K562 (cell line): ENCODE results near the gene HS3ST1. TPM values are rescaled to one million over a fixed set of nuclear protein-coding genes. Genes with fewer than 3 reads are reported as not detected.

Experiments
- ATAC-seq: fragments of 200-7000 bp; cut with Tn5 transposase; 3 replicates; pipeline ENCODE4 v1.9.1; 2020; ENCODE audit warnings: moderate library complexity
- BruUV-seq: library from RNA; stranded (reverse); fragments of 400-500 nt; replicated peaks from 2 replicates; lab custom pipeline; 2021; lab: Mats Ljungman, UMichigan
- CTCF ChIA-PET: fragments of 300-600 bp; formaldehyde crosslinking; extraction: SDS; loops from one replicate; lab custom pipeline; 2021; ENCODE audit warnings: low intra/inter-chr PET ratio; lab: Yijun Ruan, JAX
- POLR2A ChIA-PET: fragments of 300-600, 350-650 bp; sonication (Branson Sonifier 250); formaldehyde crosslinking; extraction: SDS; loops from one replicate; lab custom pipeline; 2021; ENCODE audit warnings: antibody characterized with exemption, inconsistent platforms; lab: Yijun Ruan, JAX
- DNase-seq, 4 experiments: peaks; one replicate each; pipeline versions ENCODE4 v3.0.0 to v3.0.0-alpha.2; 2011 to 2018; ENCODE audit warnings: low spot score in 3 of 4, mixed read lengths in 3 of 4; ENCODE audit errors: extremely low read depth in 1 of 4
- FAIRE-seq: peaks from 2 replicates; lab custom pipeline; 2011; peaks lifted over from hg19 to GRCh38; lab: Jason Lieb, UNC
- H2AFZ ChIP-seq: 2 replicates; pipeline ENCODE4 v1.6.0; 2011; ENCODE audit warnings: low read depth, low read length, control low read depth, inconsistent platforms
- H3K27ac ChIP-seq: fragments of 200-600 bp; 3 replicates; pipeline ENCODE4 v1.8.0; 2011; ENCODE audit warnings: low read depth, mild to moderate bottlenecking, control low read depth, inconsistent platforms, low read length, moderate library complexity, mixed read lengths; ENCODE audit errors: extremely low read depth
- H3K27me3 ChIP-seq, 2 experiments: fragments of 300-600 bp in 1 of 2; 2 replicates in 1 of 2; 3 replicates in 1 of 2; pipeline versions ENCODE4 v1.6.0 to v1.8.0; 2011; ENCODE audit warnings: inconsistent platforms in 2 of 2, low read length in 2 of 2, mild to moderate bottlenecking in 1 of 2, mixed read lengths in 1 of 2, moderate library complexity in 1 of 2; ENCODE audit not compliant: control insufficient read depth in 2 of 2, insufficient read depth in 2 of 2
- H3K36me3 ChIP-seq: fragments of 300-600 bp; 3 replicates; pipeline ENCODE4 v1.8.0; 2011; ENCODE audit warnings: mild to moderate bottlenecking, low read length, inconsistent platforms; ENCODE audit not compliant: control insufficient read depth, insufficient read depth
- H3K4me1 ChIP-seq, 2 experiments: fragments of 200-600 bp in 1 of 2; replicated peaks in 1 of 2; 2 replicates in 1 of 2; 3 replicates in 1 of 2; pipeline versions ENCODE4 v1.5.1 to v1.8.0; 2011; ENCODE audit warnings: inconsistent platforms in 2 of 2, low read length in 2 of 2, mild to moderate bottlenecking in 1 of 2, mixed read lengths in 1 of 2, moderate library complexity in 1 of 2; ENCODE audit not compliant: control insufficient read depth in 2 of 2, insufficient read depth in 2 of 2
- H3K4me2 ChIP-seq: 2 replicates; pipeline ENCODE4 v1.6.1; 2011; ENCODE audit warnings: low read length, control low read depth, inconsistent platforms, mixed read lengths; ENCODE audit not compliant: insufficient read depth
- H3K4me3 ChIP-seq: fragments of 200-600 bp; sonication (generic), shearing (Covaris generic); 2 replicates; pipeline ENCODE4 v1.5.1; 2016; ENCODE audit warnings: control low read depth, inconsistent platforms
- H3K79me2 ChIP-seq: fragments of 200-600 bp; 3 replicates; pipeline ENCODE4 v1.8.0; 2011; ENCODE audit warnings: low read length, inconsistent platforms; ENCODE audit not compliant: control insufficient read depth, insufficient read depth
- H3K9ac ChIP-seq, 2 experiments: 2 replicates each; pipeline versions ENCODE4 v1.6.0 to v1.6.1; 2011; ENCODE audit warnings: low read depth in 2 of 2, low read length in 2 of 2, control low read depth in 1 of 2, inconsistent platforms in 1 of 2, mild to moderate bottlenecking in 1 of 2, mixed read lengths in 1 of 2; ENCODE audit not compliant: insufficient read depth in 1 of 2
- H3K9me1 ChIP-seq: one replicate; pipeline ENCODE4 v1.6.0; 2011; ENCODE audit warnings: inconsistent platforms, mild to moderate bottlenecking, low read length, moderate library complexity; ENCODE audit not compliant: control insufficient read depth, insufficient read depth
- H3K9me3 ChIP-seq: replicated peaks from 2 replicates; pipeline ENCODE4 v1.5.1; 2011; ENCODE audit warnings: low read depth, low read length, inconsistent platforms; ENCODE audit not compliant: control insufficient read depth, insufficient read depth
- H4K20me1 ChIP-seq: replicated peaks from 2 replicates; pipeline ENCODE4 v1.6.1; 2011; ENCODE audit warnings: low read length, inconsistent platforms, mixed read lengths; ENCODE audit not compliant: control insufficient read depth, insufficient read depth
- PHF21A ChIP-seq: fragments of 450-650 bp; IDR thresholded peaks from 2 replicates; pipeline ENCODE4 v1.6.1; 2017; ENCODE audit warnings: low read depth, borderline replicate concordance
- PKNOX1 ChIP-seq: fragments of 450-650 bp; IDR thresholded peaks from 2 replicates; pipeline ENCODE4 v1.6.1; 2016
- SMAD4 ChIP-seq: fragments of 250-450 bp; sonication (Bioruptor Pico); conservative IDR thresholded peaks from 2 replicates; pipeline ENCODE4 v1.8.0; 2021; ENCODE audit warnings: inconsistent platforms, mild to moderate bottlenecking, moderate library complexity
- TSHZ1 ChIP-seq: fragments of 250-450 bp; sonication (Bioruptor Pico); IDR thresholded peaks from 2 replicates; pipeline ENCODE4 v1.4.0; 2020; ENCODE audit warnings: mild to moderate bottlenecking, moderate library complexity
- ZNF253 ChIP-seq: fragments of 250-450 bp; sonication (Bioruptor Pico); conservative IDR thresholded peaks from 2 replicates; pipeline ENCODE4 v1.6.1; 2021; ENCODE audit warnings: mild to moderate bottlenecking
- ZNF436 ChIP-seq: fragments of 250-450, 450-650 bp; sonication (Bioruptor Pico); formaldehyde crosslinking; IDR thresholded peaks from 2 replicates; pipeline ENCODE4 v1.7.0; 2020; ENCODE audit warnings: mild to moderate bottlenecking
- WGBS: fragments of 100-300 bp; shearing (Covaris generic); methylation state at CpG from one replicate; pipeline ENCODE4 v1.1.6; 2016; ENCODE audit warnings: low coverage, mixed read lengths; ENCODE audit not compliant: insufficient coverage; ENCODE audit errors: missing lambda C conversion rate; 5-methylcytosine and 5-hydroxymethylcytosine counted together
- in situ Hi-C: fragments of 300-500 bp; cut with MboI; formaldehyde crosslinking; loops from 4 replicates; pipeline ENCODE4 v1.15.0; 2018; ENCODE audit warnings: inconsistent platforms, mixed read lengths
- intact Hi-C: fragments of 100-400 bp; cut with micrococcal nuclease; formaldehyde crosslinking; loops from 2 replicates; pipeline ENCODE4 v1.14.2; 2022
- polyA plus RNA-seq, 8 experiments: library from polyadenylated mRNA; depleted of rRNA in 4 of 8; stranded (reverse) in 5 of 8; unstranded in 3 of 8; fragments of >200 nt; fragmentation: Nextera tagmentation in 2 of 8; fragmentation: Illumina TruSeq in 1 of 8; extraction: Ambion mirVana in 2 of 8; extraction: Trizol in 1 of 8; gene quantifications; 2 replicates each; pipeline versions ENCODE4 v1.2.1 to v1.2.3, GENCODE V29; 2011 to 2014; ENCODE audit warnings: inconsistent platforms in 1 of 8, missing spikeins in 1 of 8
- total RNA-seq, 7 experiments: library from RNA; depleted of rRNA in 6 of 7; stranded (reverse); fragments of >200 nt in 6 of 7; fragmentation: Illumina TruSeq in 2 of 7; extraction: Trizol in 2 of 7; gene quantifications; 2 replicates each; pipeline versions ENCODE4 v1.2.1 to v1.2.3, GENCODE V29; 2011 to 2021; ENCODE audit warnings: low replicate concordance in 1 of 7
- TF ChIP-seq, protein P1 (sequence below): fragments of 250-450 bp; sonication (Bioruptor Pico); IDR thresholded peaks from 2 replicates; pipeline ENCODE4 v1.5.0; 2021

The HS3ST1 gene
- total and polyA plus RNA-seq, 9 of the 15 experiments (the other 6 are each of a cell fraction or from before 2014, with no cell fraction given), result 0.02 TPM; not detected in 8

DNA sequence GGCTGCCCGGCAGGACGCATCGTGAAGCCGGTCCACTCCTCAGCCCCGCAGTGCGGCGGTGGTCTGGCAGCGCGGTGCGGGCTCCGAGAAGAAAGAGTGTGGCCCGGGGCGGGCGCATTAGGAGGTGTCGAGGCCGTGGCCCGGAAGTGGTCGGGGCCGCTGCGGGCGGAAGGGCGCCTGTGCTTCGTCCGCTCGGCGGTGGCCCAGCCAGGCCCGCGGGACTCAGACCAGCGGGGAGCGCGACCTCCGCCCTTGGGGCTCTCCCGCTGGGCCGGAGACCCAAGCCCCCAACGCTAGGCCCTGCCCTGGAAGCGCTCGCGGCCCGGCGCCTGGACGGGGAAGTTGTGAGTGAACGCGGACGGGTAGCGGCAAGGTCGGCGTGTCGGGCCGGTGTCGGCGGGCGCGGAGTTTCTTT lies 60.0 kb downstream of the HS3ST1 start:
- in situ Hi-C loops (no loop called here), intact Hi-C loops (no loop called here)
- Histone ChIP-seq H3K27me3 (no peaks in the 10 kb centered on the region), H3K9ac (no peak overlapping the region), H3K9me1 (no peaks in the 10 kb centered on the region), H3K4me1 (no peaks in the 10 kb centered on the region), H3K4me2 (no peak overlapping the region), H3K79me2 (no peaks in the 10 kb centered on the region), H3K4me3 (no peak overlapping the region), H3K36me3 (no peaks in the 10 kb centered on the region), H3K27ac (no peak overlapping the region), H4K20me1 (no peaks in the 10 kb centered on the region), H3K9me3 (no peaks in the 10 kb centered on the region), H2AFZ (no peak overlapping the region)
- TF ChIP-seq SMAD4 (CRISPR knock-in tag), result no peak
- no peak for TF ChIP-seq PKNOX1
- TF ChIP-seq TSHZ1 (CRISPR knock-in tag), result no peak
- no peak for TF ChIP-seq ZNF253
- TF ChIP-seq, protein P1, sequence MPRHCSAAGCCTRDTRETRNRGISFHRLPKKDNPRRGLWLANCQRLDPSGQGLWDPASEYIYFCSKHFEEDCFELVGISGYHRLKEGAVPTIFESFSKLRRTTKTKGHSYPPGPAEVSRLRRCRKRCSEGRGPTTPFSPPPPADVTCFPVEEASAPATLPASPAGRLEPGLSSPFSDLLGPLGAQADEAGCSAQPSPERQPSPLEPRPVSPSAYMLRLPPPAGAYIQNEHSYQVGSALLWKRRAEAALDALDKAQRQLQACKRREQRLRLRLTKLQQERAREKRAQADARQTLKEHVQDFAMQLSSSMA (CRISPR knock-in tag), result no peak
- no peak for TF ChIP-seq PHF21A
- TF ChIP-seq ZNF436 (CRISPR knock-in tag), result no peak
- ChIA-PET POLR2A (no interaction called here), CTCF (no interaction called here)
- ATAC-seq (0 out of 3 replicates have a peak, but pooled peaks have one; percentile 31), DNase-seq (no peak), FAIRE-seq (no peak)
- no TSS peak for BruUV-seq
- 25% methylated on average over 35 of the region's 53 CpGs for WGBS
